OCI-LY3 (cell line): Measurements from ENCODE around the gene GFRA1.

Experiments
- EZH2phosphoT487 ChIP-seq: fragments of 200-600 bp; shearing (Covaris generic); IDR thresholded peaks from 2 replicates; pipeline ENCODE4 v1.6.1; 2018; ENCODE audit warnings: antibody characterized with exemption, mixed run types, low read depth
- TF ChIP-seq, protein P1 (sequence below): fragments of 200-600, 300-600 bp; sonication (generic); IDR thresholded peaks from 2 replicates; pipeline ENCODE4 v1.5.1; 2014; ENCODE audit warnings: antibody characterized with exemption, low read length, low read depth

DNA sequence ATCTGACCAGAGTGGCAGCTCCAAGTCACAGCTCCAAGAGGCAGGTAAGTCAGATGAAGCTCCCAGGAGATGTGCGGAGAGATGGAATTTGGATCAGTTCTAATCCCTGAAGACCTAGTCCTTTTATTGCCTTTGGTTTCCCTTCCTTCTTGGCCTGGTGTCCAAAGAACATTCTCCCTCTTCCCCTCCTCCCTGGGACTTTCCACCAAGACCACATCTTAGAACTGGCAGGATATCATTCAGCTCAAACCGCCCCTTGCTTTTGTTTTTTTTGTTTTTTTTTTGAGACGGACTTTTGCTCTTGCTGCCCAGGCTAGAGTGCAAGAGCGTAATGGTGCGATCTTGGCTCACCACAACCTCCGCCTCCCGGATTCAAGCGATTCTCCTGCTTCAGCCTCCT, 190.8 kb downstream of the GFRA1 start:
- TF ChIP-seq, protein P1, sequence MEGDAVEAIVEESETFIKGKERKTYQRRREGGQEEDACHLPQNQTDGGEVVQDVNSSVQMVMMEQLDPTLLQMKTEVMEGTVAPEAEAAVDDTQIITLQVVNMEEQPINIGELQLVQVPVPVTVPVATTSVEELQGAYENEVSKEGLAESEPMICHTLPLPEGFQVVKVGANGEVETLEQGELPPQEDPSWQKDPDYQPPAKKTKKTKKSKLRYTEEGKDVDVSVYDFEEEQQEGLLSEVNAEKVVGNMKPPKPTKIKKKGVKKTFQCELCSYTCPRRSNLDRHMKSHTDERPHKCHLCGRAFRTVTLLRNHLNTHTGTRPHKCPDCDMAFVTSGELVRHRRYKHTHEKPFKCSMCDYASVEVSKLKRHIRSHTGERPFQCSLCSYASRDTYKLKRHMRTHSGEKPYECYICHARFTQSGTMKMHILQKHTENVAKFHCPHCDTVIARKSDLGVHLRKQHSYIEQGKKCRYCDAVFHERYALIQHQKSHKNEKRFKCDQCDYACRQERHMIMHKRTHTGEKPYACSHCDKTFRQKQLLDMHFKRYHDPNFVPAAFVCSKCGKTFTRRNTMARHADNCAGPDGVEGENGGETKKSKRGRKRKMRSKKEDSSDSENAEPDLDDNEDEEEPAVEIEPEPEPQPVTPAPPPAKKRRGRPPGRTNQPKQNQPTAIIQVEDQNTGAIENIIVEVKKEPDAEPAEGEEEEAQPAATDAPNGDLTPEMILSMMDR, result no peak
- TF ChIP-seq EZH2phosphoT487, result no peak
